ENCODE results near the gene DOCK9.

DNA sequence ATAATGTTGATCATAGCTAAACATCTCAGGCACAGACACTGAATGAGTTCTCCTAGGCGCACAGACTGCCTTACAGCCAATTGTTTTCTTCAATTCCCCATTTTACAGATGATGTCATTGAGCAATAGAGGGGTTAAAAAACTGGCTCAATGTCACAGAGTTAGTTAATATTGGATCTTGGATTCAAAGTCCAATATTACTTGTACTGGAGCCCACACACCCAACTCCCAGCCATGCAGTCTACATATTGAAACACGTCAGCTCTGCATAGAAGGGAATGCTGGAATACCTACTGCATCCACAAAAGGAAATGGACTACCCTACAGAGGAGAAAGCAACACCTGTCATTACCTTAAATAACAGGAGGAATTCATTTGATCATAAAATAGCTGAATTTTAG lies 149.2 kb downstream of the DOCK9 start:
- TF ChIP-seq CTCF (IDR thresholded peaks at IDR 0.05) (no peak), EZH2 (IDR thresholded peaks at IDR 0.05; ENCODE audit: borderline replicate concordance, insufficient read depth, low read depth, low read length, poor library complexity, severe bottlenecking) (no peak)
